ENCODE results near the gene AQP3.
"Not testable (repeated sequence)": the region's sequence is repeated elsewhere in the genome, so short reads cannot be mapped to it uniquely, and the experiment has no call there.

Gene AQP3

GRCh38 chr9:33464045-33464636, 16.7 kb upstream of the AQP3 start:
- no peak for DNase-seq (ENCODE audit: low read depth)

DNA sequence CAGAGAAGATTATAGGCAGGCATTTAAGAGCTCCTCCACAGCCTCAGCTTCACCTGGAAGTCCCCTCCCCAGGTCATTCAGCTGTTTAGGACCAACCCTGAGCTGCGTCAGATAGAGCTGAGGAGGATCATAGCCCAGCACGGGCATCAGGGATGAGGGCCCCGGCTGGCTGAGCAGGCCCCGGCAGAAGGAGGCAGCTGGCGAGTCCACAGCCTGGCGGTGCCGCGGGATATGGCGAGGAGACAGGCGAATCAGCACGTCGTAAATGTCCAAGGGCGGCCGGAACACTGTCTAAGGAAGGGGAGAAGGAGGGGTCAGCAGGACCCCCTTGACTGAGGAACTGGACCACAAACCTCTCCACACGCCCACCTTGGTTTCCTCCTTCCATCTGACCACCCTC, 15.8 kb upstream of the AQP3 start:
- no peak for DNase-seq (ENCODE audit: low read depth)

- DNase-seq (ENCODE audit: low read depth) = no peak
These were observed 14.1 kb upstream of the AQP3 start for GRCh38 chr9:33461492-33461891.

DNA sequence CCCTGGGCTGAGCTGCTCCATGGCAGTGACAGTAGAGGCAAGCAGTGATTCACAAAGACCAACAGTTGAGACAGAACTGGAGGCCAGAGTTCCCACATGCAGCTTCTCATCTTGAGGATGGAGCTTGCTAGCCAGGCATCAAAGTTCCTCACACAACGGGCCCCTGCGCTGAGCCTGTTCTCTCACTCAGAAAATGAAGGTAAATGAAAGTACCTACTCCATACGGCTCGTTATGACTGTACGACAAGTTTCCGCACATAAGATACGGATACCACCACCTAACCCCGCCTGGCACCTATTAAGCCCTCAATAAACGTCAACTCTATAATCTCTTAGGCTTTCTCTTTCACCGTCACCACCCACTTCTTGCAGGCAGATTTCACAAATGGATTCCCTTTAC, 13.5 kb upstream of the AQP3 start:
- no peak for DNase-seq (ENCODE audit: low read depth)

DNA sequence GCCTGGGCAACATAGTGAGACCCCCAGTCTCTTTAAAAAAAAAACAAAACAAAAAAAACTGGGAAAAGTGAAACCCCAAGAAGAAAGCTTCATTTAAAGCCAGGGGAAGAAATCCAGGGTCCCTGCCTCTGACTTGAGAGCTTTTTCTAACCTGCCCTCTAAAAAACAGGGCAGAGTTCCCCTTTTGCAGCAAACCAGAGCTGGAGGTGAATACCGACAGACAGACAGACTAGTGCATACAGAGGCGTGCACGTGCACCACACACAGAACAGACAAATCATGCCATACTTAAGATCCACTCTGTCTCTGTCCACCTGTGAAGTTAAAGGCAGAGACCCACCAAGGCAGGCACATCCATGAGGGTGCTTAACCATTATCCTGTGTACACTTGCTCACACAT, 11.7 kb upstream of the AQP3 start:
- DNase-seq (ENCODE audit: low read depth) = no peak

GRCh38 chr9:33458444-33458843, 11.1 kb upstream of the AQP3 start:
- no peak for DNase-seq (ENCODE audit: low read depth)

- no peak for DNase-seq (ENCODE audit: low read depth)
These were observed 8.6 kb upstream of the AQP3 start for GRCh38 chr9:33455945-33456344.

GRCh38 chr9:33455456-33455855, 8.1 kb upstream of the AQP3 start:
- not testable (repeated sequence) for DNase-seq (ENCODE audit: low read depth)

GRCh38 chr9:33454661-33455026, 7.3 kb upstream of the AQP3 start:
- not testable (repeated sequence) for DNase-seq (ENCODE audit: low read depth)

DNA sequence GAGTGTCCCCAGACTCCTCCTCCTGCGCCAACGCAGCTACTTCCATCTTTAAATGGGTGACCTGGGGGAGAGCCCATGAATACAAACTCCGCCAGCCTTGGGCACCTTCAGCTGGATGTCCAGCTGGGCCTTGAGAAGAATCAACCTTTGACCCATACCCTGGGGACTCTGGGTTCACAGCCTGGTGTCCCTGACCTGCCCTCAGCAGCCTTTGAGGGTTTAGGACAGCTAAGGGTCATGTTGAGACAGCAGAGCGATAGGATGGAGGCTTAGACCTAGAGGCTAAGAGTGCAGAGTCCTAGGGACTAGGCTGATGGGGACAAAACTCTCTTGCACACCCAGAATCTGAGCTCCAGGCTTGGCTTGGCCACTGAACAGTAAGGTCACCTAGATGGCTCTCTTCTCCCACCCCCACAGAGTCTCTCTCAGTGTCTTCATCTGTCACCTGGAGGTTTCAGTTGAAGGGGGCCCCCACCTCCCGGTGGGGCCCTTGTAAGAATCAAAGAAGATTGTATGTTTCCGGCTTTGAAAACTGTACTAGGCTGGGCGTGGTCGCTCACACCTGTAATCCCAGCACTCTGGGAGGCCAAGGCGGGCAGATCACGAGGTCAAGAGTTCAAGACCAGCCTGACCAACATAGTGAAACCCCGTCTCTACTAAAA, 6.7 kb upstream of the AQP3 start:
- no peak for DNase-seq (ENCODE audit: low read depth)

- DNase-seq (ENCODE audit: low read depth) = no peak
These were observed 6.0 kb upstream of the AQP3 start for GRCh38 chr9:33453286-33453860.

DNA sequence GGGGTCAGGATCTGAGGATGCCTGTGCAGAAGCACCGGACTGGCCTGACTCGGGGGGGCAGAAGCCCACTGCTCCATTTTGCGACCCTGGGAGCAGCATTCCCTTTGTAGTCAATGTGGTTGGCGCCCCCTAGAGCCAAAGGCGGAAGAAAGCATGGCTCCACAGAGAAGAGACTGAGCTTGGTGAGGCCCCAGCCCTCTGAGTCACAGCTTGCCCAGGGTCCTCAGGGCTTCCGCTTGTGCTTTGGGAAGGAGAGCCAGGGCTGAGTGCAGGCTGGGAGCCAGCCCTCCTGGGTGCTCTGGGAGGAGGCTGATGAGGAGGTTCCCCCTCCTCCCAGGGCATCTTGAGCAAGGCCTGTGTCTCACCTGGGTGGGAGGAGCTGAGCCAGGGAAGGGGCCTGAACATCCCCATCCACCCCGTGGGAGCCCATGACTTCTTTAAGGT, 5.5 kb upstream of the AQP3 start:
- DNase-seq (ENCODE audit: low read depth) = no peak

DNA sequence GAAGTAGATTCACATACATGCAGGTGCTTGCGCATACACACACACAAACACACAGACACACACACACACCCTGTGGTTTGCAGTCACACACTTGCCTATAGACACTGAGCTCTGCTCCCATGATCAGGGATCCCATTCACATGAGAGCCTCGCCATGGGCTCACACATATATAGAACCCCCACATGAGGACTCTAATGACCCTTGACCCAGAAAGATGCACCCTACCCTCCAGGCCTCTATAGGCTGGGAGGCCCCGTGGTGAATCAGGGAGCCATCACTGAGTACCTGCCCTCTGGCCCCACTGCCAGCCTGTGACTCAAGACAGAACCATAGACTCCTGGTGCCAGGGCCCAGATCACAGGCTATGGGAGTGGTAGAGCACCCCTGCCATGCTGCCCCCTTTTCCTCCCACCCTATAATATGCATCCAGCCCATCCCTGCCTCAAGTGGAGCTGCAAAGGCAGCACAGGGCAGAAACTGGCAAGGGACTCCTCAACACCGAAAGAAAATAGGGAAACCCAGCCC, 3.3 kb upstream of the AQP3 start:
- DNase-seq (ENCODE audit: low read depth) = no peak

- DNase-seq (ENCODE audit: low read depth) = no peak
These were observed 2.3 kb upstream of the AQP3 start for GRCh38 chr9:33449715-33450114.

- DNase-seq (ENCODE audit: low read depth) = no peak
These were observed 583 bp upstream of the AQP3 start for GRCh38 chr9:33447799-33448553.

DNA sequence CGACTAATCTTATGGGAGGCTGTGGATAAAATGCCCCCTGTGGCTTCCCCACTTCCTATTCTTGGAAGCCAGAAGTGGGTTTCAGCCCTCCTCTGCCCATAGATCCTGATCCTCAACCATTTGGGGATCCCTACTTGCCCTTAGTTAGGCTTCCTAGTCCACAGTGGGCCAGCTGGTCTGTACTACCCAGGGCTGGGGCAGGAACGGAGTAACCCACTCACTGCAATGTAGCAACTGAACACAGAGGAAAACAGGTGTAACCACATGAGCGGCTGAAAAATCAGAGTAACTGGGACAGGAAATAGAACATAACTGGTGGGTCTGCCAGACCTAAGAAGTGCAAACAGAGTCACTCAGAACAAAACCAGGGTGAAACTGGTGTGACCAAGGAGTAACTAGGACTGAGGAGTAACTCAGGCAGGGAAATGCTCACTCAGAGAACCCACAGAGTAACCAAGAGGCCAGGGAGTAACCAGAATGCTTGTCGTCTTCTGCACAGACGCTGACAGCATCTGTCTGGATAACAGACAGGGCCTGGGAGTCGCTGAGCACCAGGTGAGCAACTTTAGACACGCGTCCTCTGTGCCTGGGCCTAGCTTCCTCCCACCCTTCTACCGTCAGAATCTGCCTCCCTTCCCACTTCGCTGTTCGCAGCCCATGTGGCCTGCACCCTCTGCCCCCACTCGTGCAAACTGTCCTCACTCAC, 1.0 kb downstream of the AQP3 start:
- no peak for DNase-seq (ENCODE audit: low read depth)

GRCh38 chr9:33445389-33446239, 1.8 kb downstream of the AQP3 start:
- DNase-seq (ENCODE audit: low read depth) = no peak

- DNase-seq (ENCODE audit: low read depth) = no peak
These were observed 3.8 kb downstream of the AQP3 start for GRCh38 chr9:33443464-33444154.

- no peak for DNase-seq (ENCODE audit: low read depth)
These were observed 4.3 kb downstream of the AQP3 start for GRCh38 chr9:33443047-33443446.

GRCh38 chr9:33442125-33442524, 5.3 kb downstream of the AQP3 start:
- no peak for DNase-seq (ENCODE audit: low read depth)

- no peak for DNase-seq (ENCODE audit: low read depth)
These were observed 6.8 kb downstream of the AQP3 start for GRCh38 chr9:33440609-33441008.
